HCT116 (cell line): ENCODE results near the gene KRT7. TPM values are rescaled to one million over a fixed set of nuclear protein-coding genes. Genes with fewer than 3 reads are reported as not detected.

ENCODE experiments used
- ATAC-seq: fragments of 200-7000 bp; cut with Tn5 transposase; 2 replicates; pipeline ENCODE4 v1.9.1; 2020; ENCODE audit warnings: mild to moderate bottlenecking, moderate library complexity
- BruUV-seq: library from RNA; stranded (reverse); fragments of 400-500 nt; replicated peaks from 2 replicates; lab custom pipeline; 2021; lab: Mats Ljungman, UMichigan
- CTCF ChIA-PET: fragments of 300-600 bp; sonication (Branson Sonifier 250); formaldehyde crosslinking; loops from one replicate; lab custom pipeline; 2021; ENCODE audit warnings: antibody characterized with exemption; lab: Charles Lee
- POLR2A ChIA-PET: fragments of 300-600, 350-600 bp; sonication (Branson Sonifier 250); formaldehyde crosslinking; loops from one replicate; lab custom pipeline; 2021; ENCODE audit warnings: antibody characterized with exemption; lab: Charles Lee
- RAD21 ChIA-PET, 2 experiments: fragments of 300-600 bp; sonication (Branson Sonifier 250); formaldehyde crosslinking; loops; one replicate each; lab custom pipeline; 2023; ENCODE audit warnings: low total read pairs in 2 of 2; ENCODE audit not compliant: uncharacterized antibody in 2 of 2, unreplicated experiment in 2 of 2, low non-redundant PET in 1 of 2; lab: Charles Lee
- DNase-seq: peaks from one replicate; pipeline ENCODE4 v3.0.0-alpha.2; 2010; ENCODE audit warnings: low read depth, low spot score
- H2AFZ ChIP-seq: fragments of 200-600 bp; shearing (Covaris generic), sonication (generic); 2 replicates; pipeline ENCODE4 v1.6.1; 2017; ENCODE audit warnings: low read depth, mixed run types, mixed read lengths, antibody characterized with exemption, low read length; ENCODE audit not compliant: poor library complexity, severe bottlenecking
- H3K27ac ChIP-seq: 2 replicates; pipeline ENCODE4 v1.5.1; 2012; ENCODE audit warnings: low read depth, low read length
- H3K27me3 ChIP-seq: fragments of 200-600 bp; sonication (generic); 2 replicates; pipeline ENCODE4 v1.6.1; 2016; ENCODE audit warnings: mixed run types, low read length, mixed read lengths; ENCODE audit not compliant: insufficient read depth
- H3K36me3 ChIP-seq, 2 experiments: fragments of 200-500 bp in 1 of 2; fragments of 200-600 bp in 1 of 2; sonication (Bioruptor generic) in 1 of 2; sonication (generic) in 1 of 2; 2 replicates each; pipeline versions ENCODE4 v1.5.1 to v1.6.1; 2014 to 2016; ENCODE audit warnings: low read length in 2 of 2, inconsistent platforms in 1 of 2, mixed read lengths in 1 of 2, mixed run types in 1 of 2; ENCODE audit not compliant: insufficient read depth in 2 of 2, control insufficient read depth in 1 of 2
- H3K4me1 ChIP-seq, 2 experiments: fragments of 200-600 bp in 1 of 2; sonication (generic) in 1 of 2; 2 replicates each; pipeline versions ENCODE4 v1.5.1 to v1.6.1; 2012 to 2017; ENCODE audit warnings: low read length in 2 of 2, inconsistent platforms in 1 of 2, mild to moderate bottlenecking in 1 of 2, mixed read lengths in 1 of 2, mixed run types in 1 of 2, moderate library complexity in 1 of 2; ENCODE audit not compliant: insufficient read depth in 2 of 2, control insufficient read depth in 1 of 2
- H3K4me2 ChIP-seq: fragments of 200-600 bp; sonication (generic); 2 replicates; pipeline ENCODE4 v1.6.1; 2017; ENCODE audit warnings: mixed run types, low read length, mixed read lengths
- H3K4me3 ChIP-seq, 2 experiments: fragments of 200-600 bp in 1 of 2; sonication (generic) in 1 of 2; replicated peaks in 1 of 2; 2 replicates each; pipeline ENCODE4 v1.5.1; 2011 to 2016; ENCODE audit warnings: low read length in 2 of 2, control low read depth in 1 of 2, low read depth in 1 of 2, mild to moderate bottlenecking in 1 of 2, mixed read lengths in 1 of 2, mixed run types in 1 of 2
- H3K79me2 ChIP-seq: fragments of 200-600 bp; sonication (generic); 2 replicates; pipeline ENCODE4 v1.6.1; 2017; ENCODE audit warnings: mild to moderate bottlenecking, mixed run types, low read length, moderate library complexity, mixed read lengths; ENCODE audit not compliant: insufficient read depth
- H3K9ac ChIP-seq: fragments of 200-600 bp; sonication (generic); 2 replicates; pipeline ENCODE4 v1.6.1; 2016; ENCODE audit warnings: low read length, mixed read lengths
- H3K9me2 ChIP-seq: fragments of 200-600 bp; sonication (generic), shearing (Covaris generic); 2 replicates; pipeline ENCODE4 v1.6.1; 2017; ENCODE audit warnings: mixed run types, mild to moderate bottlenecking, moderate library complexity; ENCODE audit not compliant: insufficient read depth
- H3K9me3 ChIP-seq, 2 experiments: fragments of 200-500 bp in 1 of 2; fragments of 200-600 bp in 1 of 2; sonication (Bioruptor generic) in 1 of 2; sonication (generic) in 1 of 2; 2 replicates each; pipeline ENCODE4 v1.6.1; 2014 to 2017; ENCODE audit warnings: low read length in 2 of 2, mixed read lengths in 2 of 2, inconsistent platforms in 1 of 2, low read depth in 1 of 2, mild to moderate bottlenecking in 1 of 2, mixed run types in 1 of 2, moderate library complexity in 1 of 2; ENCODE audit not compliant: control insufficient read depth in 1 of 2, insufficient read depth in 1 of 2
- H4K20me1 ChIP-seq: fragments of 200-600 bp; sonication (generic), shearing (Covaris generic); 2 replicates; pipeline ENCODE4 v1.6.1; 2017; ENCODE audit warnings: mixed run types, mild to moderate bottlenecking, moderate library complexity; ENCODE audit not compliant: insufficient read depth
- CBX3 ChIP-seq: IDR thresholded peaks from 2 replicates; pipeline ENCODE4 v1.6.1; 2012; ENCODE audit warnings: low read depth
- EGR1 ChIP-seq: IDR thresholded peaks from 2 replicates; pipeline ENCODE4 v1.6.1; 2012; ENCODE audit warnings: low read depth
- EZH2phosphoT487 ChIP-seq: fragments of 200-600 bp; IDR thresholded peaks from 2 replicates; pipeline ENCODE4 v1.6.1; 2018; ENCODE audit warnings: antibody characterized with exemption, borderline replicate concordance
- SP1 ChIP-seq: IDR thresholded peaks from 2 replicates; pipeline ENCODE4 v1.6.1; 2012; ENCODE audit warnings: low read depth
- SRF ChIP-seq: IDR thresholded peaks from 2 replicates; pipeline ENCODE4 v1.6.1; 2012; ENCODE audit warnings: low read depth
- TCF7L2 ChIP-seq: IDR thresholded peaks from 2 replicates; pipeline ENCODE4 v1.7.0; 2011; ENCODE audit warnings: borderline replicate concordance, inconsistent platforms; ENCODE audit not compliant: insufficient read depth, insufficient read length; ENCODE audit errors: extremely low read depth
- YY1 ChIP-seq: IDR thresholded peaks from 2 replicates; pipeline ENCODE4 v1.6.1; 2011; ENCODE audit warnings: low read length, low read depth, moderate library complexity, mild to moderate bottlenecking; ENCODE audit not compliant: insufficient replicate concordance; ENCODE audit errors: extremely low read depth
- ZFX ChIP-seq: fragments of 450-650 bp; IDR thresholded peaks from 2 replicates; pipeline ENCODE4 v1.6.1; 2017
- intact Hi-C: fragments of 100-400 bp; cut with micrococcal nuclease; formaldehyde crosslinking; loops from 2 replicates; pipeline ENCODE4 v1.10.0; 2022
- total RNA-seq: library from RNA; stranded (reverse); gene quantifications from one replicate; pipeline ENCODE4 v1.2.1, GENCODE V29; 2021; ENCODE audit not compliant: unreplicated experiment
- TF ChIP-seq, protein P1 (sequence below): IDR thresholded peaks from 2 replicates; pipeline ENCODE4 v1.6.1; 2012; ENCODE audit warnings: low read depth
- TF ChIP-seq, protein P2 (sequence below): IDR thresholded peaks from 2 replicates; pipeline ENCODE4 v1.6.1; 2012
- TF ChIP-seq, protein P3 (sequence below), 3 experiments: fragments of 200-600 bp in 1 of 3; sonication (generic) in 1 of 3; IDR thresholded peaks in 2 of 3; conservative IDR thresholded peaks in 1 of 3; 2 replicates each; pipeline ENCODE4 v1.5.1; 2012 to 2017; ENCODE audit warnings: low read depth in 2 of 3, low read length in 2 of 3, antibody characterized with exemption in 1 of 3, borderline replicate concordance in 1 of 3, control low read depth in 1 of 3, mild to moderate bottlenecking in 1 of 3, mixed read lengths in 1 of 3, mixed run types in 1 of 3, moderate library complexity in 1 of 3; ENCODE audit not compliant: insufficient read depth in 1 of 3

Gene KRT7
- total RNA-seq, 1 experiment from 2014 or later: 72.6 TPM

DNA sequence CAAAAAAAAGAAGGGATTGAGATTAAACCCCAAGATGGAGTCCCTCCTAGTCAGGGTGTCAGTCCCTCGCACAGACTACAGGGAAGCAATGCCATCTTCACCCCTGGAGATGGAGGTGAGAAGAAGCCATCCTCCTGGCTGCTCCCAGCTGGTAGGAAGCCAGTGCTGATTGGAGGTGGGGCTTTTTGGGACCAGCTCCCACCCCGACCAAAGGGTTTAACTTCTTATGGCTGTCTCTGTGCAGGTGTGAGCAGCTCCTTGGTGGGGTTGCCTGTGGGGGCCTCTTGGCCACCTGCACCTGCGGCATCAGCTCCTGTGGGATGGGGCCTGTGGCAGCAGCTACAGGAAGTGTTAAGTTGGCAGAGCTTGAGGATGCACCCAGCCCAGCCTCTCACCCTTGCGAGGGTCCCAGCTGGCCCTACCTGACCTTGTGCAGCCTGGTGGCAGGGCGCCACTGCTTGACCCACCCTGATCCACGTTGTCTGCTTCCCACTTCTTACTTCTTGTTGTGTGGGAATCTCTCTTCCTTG lies 37.6 kb downstream of the KRT7 start:
- H3K4me2 ChIP-seq: no peak overlapping the region
- no TSS peak for BruUV-seq
- TF ChIP-seq EGR1 (no peak), ZFX (no peak), TCF7L2 (no peak), YY1 (no peak), SP1 (no peak), CBX3 (no peak), EZH2phosphoT487 (no peak), SRF (no peak)
- TF ChIP-seq, protein P1, sequence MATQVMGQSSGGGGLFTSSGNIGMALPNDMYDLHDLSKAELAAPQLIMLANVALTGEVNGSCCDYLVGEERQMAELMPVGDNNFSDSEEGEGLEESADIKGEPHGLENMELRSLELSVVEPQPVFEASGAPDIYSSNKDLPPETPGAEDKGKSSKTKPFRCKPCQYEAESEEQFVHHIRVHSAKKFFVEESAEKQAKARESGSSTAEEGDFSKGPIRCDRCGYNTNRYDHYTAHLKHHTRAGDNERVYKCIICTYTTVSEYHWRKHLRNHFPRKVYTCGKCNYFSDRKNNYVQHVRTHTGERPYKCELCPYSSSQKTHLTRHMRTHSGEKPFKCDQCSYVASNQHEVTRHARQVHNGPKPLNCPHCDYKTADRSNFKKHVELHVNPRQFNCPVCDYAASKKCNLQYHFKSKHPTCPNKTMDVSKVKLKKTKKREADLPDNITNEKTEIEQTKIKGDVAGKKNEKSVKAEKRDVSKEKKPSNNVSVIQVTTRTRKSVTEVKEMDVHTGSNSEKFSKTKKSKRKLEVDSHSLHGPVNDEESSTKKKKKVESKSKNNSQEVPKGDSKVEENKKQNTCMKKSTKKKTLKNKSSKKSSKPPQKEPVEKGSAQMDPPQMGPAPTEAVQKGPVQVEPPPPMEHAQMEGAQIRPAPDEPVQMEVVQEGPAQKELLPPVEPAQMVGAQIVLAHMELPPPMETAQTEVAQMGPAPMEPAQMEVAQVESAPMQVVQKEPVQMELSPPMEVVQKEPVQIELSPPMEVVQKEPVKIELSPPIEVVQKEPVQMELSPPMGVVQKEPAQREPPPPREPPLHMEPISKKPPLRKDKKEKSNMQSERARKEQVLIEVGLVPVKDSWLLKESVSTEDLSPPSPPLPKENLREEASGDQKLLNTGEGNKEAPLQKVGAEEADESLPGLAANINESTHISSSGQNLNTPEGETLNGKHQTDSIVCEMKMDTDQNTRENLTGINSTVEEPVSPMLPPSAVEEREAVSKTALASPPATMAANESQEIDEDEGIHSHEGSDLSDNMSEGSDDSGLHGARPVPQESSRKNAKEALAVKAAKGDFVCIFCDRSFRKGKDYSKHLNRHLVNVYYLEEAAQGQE: no peak
- TF ChIP-seq, protein P2, sequence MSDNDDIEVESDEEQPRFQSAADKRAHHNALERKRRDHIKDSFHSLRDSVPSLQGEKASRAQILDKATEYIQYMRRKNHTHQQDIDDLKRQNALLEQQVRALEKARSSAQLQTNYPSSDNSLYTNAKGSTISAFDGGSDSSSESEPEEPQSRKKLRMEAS: no peak
- TF ChIP-seq, protein P3, sequence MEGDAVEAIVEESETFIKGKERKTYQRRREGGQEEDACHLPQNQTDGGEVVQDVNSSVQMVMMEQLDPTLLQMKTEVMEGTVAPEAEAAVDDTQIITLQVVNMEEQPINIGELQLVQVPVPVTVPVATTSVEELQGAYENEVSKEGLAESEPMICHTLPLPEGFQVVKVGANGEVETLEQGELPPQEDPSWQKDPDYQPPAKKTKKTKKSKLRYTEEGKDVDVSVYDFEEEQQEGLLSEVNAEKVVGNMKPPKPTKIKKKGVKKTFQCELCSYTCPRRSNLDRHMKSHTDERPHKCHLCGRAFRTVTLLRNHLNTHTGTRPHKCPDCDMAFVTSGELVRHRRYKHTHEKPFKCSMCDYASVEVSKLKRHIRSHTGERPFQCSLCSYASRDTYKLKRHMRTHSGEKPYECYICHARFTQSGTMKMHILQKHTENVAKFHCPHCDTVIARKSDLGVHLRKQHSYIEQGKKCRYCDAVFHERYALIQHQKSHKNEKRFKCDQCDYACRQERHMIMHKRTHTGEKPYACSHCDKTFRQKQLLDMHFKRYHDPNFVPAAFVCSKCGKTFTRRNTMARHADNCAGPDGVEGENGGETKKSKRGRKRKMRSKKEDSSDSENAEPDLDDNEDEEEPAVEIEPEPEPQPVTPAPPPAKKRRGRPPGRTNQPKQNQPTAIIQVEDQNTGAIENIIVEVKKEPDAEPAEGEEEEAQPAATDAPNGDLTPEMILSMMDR (IDR thresholded peaks at IDR 0.05 in 2 of 3, conservative IDR thresholded peaks at IDR 0.05 in 1 of 3; ENCODE audit: borderline replicate concordance in 1 of 3, insufficient read depth in 1 of 3, low read depth in 2 of 3, low read length in 2 of 3): no peak

More for the DNA sequence above, 37.6 kb downstream of the KRT7 start:
- ChIA-PET RAD21 (no interaction called here), CTCF (interaction anchor here (0.9 to 2.8 kb wide), 2 partner anchors 8 to 55 kb away, joined by 3 to 20 read pairs; no protein-coding TSS in a partner anchor), POLR2A (interaction anchor here (3.8 kb wide), 1 partner anchor 9 kb away, joined by 17 read pairs; no protein-coding TSS in a partner anchor)
- intact Hi-C loops: no loop called here
- no peak overlapping the region for H3K4me3 ChIP-seq
- ATAC-seq (no peak), DNase-seq (no peak)
- H3K27me3 ChIP-seq: no peaks in the 10 kb centered on the region
- no peak overlapping the region for H3K27ac ChIP-seq
- no peaks in the 10 kb centered on the region for H3K79me2 ChIP-seq
- H3K9ac ChIP-seq: no peak overlapping the region
- H3K36me3 ChIP-seq: no peaks in the 10 kb centered on the region
- H4K20me1 ChIP-seq: no peaks in the 10 kb centered on the region
- no peaks in the 10 kb centered on the region for H3K4me1 ChIP-seq
- no peaks in the 10 kb centered on the region for H3K9me2 ChIP-seq
- H2AFZ ChIP-seq: no peak overlapping the region
- H3K9me3 ChIP-seq: no peaks in the 10 kb centered on the region
